Measurements from ENCODE around the gene LRTM2.
"Not testable (repeated sequence)": the region's sequence is repeated elsewhere in the genome, so short reads cannot be mapped to it uniquely, and the experiment has no call there.

The LRTM2 gene

GRCh38 chr12:1811281-1811947, 9.0 kb upstream of the LRTM2 start:
- DNase-seq (ENCODE audit: low spot score) = no peak

GRCh38 chr12:1811948-1812291, 8.4 kb upstream of the LRTM2 start:
- no peak for DNase-seq (ENCODE audit: low spot score)

GRCh38 chr12:1812650-1813302, 7.6 kb upstream of the LRTM2 start:
- no peak for DNase-seq (ENCODE audit: low spot score)

GRCh38 chr12:1814266-1814665, 6.1 kb upstream of the LRTM2 start:
- DNase-seq (ENCODE audit: low spot score) = no peak

- no peak for DNase-seq (ENCODE audit: low spot score)
These were observed 5.3 kb upstream of the LRTM2 start for GRCh38 chr12:1815108-1815507.

- DNase-seq (ENCODE audit: low spot score) = no peak
These were observed 4.3 kb upstream of the LRTM2 start for GRCh38 chr12:1815814-1816729.

- no peak for DNase-seq (ENCODE audit: low spot score)
These were observed 3.5 kb upstream of the LRTM2 start for GRCh38 chr12:1816730-1817348.

GRCh38 chr12:1817928-1818327, 2.4 kb upstream of the LRTM2 start:
- DNase-seq (ENCODE audit: low spot score) = not testable (repeated sequence)

- DNase-seq (ENCODE audit: low spot score) = no peak
These were observed 1.3 kb upstream of the LRTM2 start for GRCh38 chr12:1819050-1819449.

GRCh38 chr12:1819571-1819970, 794 bp upstream of the LRTM2 start:
- no peak for DNase-seq (ENCODE audit: low spot score)

GRCh38 chr12:1820896-1821291, 529 bp downstream of the LRTM2 start:
- no peak for DNase-seq (ENCODE audit: low spot score)

- no peak for DNase-seq (ENCODE audit: low spot score)
These were observed 1.4 kb downstream of the LRTM2 start for GRCh38 chr12:1821805-1822204.

- DNase-seq (ENCODE audit: low spot score) = no peak
These were observed 2.3 kb downstream of the LRTM2 start for GRCh38 chr12:1822699-1823098.

- no peak for DNase-seq (ENCODE audit: low spot score)
These were observed 2.9 kb downstream of the LRTM2 start for GRCh38 chr12:1823237-1823636.

GRCh38 chr12:1825382-1826102, 5.2 kb downstream of the LRTM2 start:
- no peak for DNase-seq (ENCODE audit: low spot score)

- DNase-seq (ENCODE audit: low spot score) = no peak
These were observed 6.0 kb downstream of the LRTM2 start for GRCh38 chr12:1826401-1826800.

GRCh38 chr12:1826867-1827705, 6.7 kb downstream of the LRTM2 start:
- DNase-seq (ENCODE audit: low spot score) = peak; percentile 14

- DNase-seq (ENCODE audit: low spot score) = no peak
These were observed 7.8 kb downstream of the LRTM2 start for GRCh38 chr12:1827826-1828805.

GRCh38 chr12:1828856-1829255, 8.5 kb downstream of the LRTM2 start:
- DNase-seq (ENCODE audit: low spot score) = peak; percentile 72

All from kidney tubule cell (primary cell).